Stomach smooth muscle (tissue), 2 donors: ENCODE measurements around the gene RABGGTB.
A peak's percentile ranks its signal among the peaks of the same experiment; 100 is the strongest.
"Not testable (repeated sequence)": the region's sequence is repeated elsewhere in the genome, so short reads cannot be mapped to it uniquely, and the experiment has no call there.

Experiments
- H3K27ac ChIP-seq: one replicate; pipeline ENCODE4 v1.7.0; 2013; ENCODE audit warnings: mild to moderate bottlenecking, low read length, inconsistent platforms
- H3K27me3 ChIP-seq, 2 donors: one replicate each; pipeline ENCODE4 v1.7.0; 2013; ENCODE audit warnings: low read length in 2 of 2; ENCODE audit not compliant: insufficient read depth in 2 of 2, control insufficient read depth in 1 of 2
- H3K36me3 ChIP-seq, 2 donors: one replicate each; pipeline ENCODE4 v1.7.0; 2013; ENCODE audit warnings: low read length in 2 of 2; ENCODE audit not compliant: control insufficient read depth in 2 of 2, insufficient read depth in 2 of 2
- H3K4me1 ChIP-seq: one replicate; pipeline ENCODE4 v1.7.0; 2013; ENCODE audit warnings: low read length; ENCODE audit not compliant: control insufficient read depth, insufficient read depth
- H3K4me3 ChIP-seq, 2 donors: one replicate each; pipeline ENCODE4 v1.7.0; 2013; ENCODE audit warnings: low read length in 2 of 2
- H3K9ac ChIP-seq, 2 donors: one replicate each; pipeline ENCODE4 v1.7.0; 2013; ENCODE audit warnings: low read length in 2 of 2, mild to moderate bottlenecking in 1 of 2
- H3K9me3 ChIP-seq, 2 donors: one replicate each; pipeline ENCODE4 v1.7.0; 2013; ENCODE audit warnings: low read length in 2 of 2; ENCODE audit not compliant: control insufficient read depth in 2 of 2
- donor health status: healthy.
- donor health status: Pancreatic carcinoma.

RABGGTB gene

GRCh38 chr1:75777812-75778211 is 8.2 kb upstream of the RABGGTB start:
- H3K36me3 ChIP-seq, H3K9ac ChIP-seq, H3K4me3 ChIP-seq, H3K9me3 ChIP-seq, H3K4me1 ChIP-seq, H3K27me3 ChIP-seq, H3K27ac ChIP-seq: not testable (repeated sequence)

DNA sequence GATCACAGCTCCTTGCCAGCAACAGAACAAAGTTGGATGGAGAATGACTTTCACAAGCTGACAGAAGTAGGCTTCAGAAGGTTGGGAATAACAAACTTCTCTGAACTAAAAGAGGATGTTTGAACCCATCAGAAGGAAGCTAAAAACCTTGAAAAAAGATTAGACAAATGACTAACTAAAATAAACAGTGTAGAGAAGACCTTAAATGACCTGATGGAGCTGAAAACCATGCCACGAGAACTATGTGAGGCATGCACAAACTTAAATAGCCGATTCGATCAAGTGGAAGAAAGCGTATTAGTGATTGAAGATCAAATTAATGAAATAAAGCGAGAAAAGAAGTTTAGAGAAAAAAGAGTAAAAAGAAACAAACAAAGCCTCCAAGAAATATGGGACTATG is 7.4 kb upstream of the RABGGTB start:
- not testable (repeated sequence) for H3K9me3 ChIP-seq, H3K9ac ChIP-seq, H3K4me3 ChIP-seq, H3K4me1 ChIP-seq, H3K36me3 ChIP-seq, H3K27ac ChIP-seq, H3K27me3 ChIP-seq

DNA sequence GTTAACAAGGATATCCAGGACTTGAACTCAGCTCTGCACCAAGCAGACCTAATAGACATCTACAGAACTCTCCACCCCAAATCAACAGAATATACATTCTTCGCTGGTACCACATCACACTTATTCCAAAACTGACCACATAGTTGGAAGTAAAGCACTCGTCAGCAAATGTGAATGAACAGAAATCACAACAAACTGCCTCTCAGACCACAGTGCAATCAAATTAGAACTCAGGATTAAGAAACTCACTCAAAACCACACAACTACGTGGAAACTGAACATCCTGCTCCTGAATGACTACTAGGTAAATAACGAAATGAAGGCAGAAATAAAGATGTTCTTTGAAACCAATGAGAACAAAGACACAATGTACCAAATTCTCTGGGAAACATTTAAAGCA is 5.9 kb upstream of the RABGGTB start:
- H3K27me3 ChIP-seq, H3K36me3 ChIP-seq, H3K9ac ChIP-seq, H3K27ac ChIP-seq, H3K4me1 ChIP-seq, H3K4me3 ChIP-seq, H3K9me3 ChIP-seq: not testable (repeated sequence)

DNA sequence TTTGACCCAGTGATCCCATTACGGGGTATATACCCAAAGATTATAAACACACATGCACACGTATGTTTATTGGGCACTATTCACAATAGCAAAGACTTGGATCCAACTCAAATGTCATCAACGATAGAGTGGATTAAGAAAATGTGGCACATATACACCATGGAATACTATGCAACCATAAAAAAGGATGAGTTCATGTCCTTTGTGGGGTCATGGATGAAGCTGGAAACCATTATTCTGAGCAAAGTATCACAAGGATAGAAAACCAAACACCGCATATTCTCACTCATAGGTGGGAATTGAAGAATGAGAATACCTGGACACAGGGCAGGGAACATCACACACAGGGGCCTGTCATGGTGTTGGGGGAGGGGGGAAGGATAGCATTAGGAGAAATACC is 2.1 kb upstream of the RABGGTB start:
- not testable (repeated sequence) for H3K4me3 ChIP-seq, H3K36me3 ChIP-seq, H3K27me3 ChIP-seq, H3K9ac ChIP-seq, H3K27ac ChIP-seq, H3K4me1 ChIP-seq, H3K9me3 ChIP-seq

DNA sequence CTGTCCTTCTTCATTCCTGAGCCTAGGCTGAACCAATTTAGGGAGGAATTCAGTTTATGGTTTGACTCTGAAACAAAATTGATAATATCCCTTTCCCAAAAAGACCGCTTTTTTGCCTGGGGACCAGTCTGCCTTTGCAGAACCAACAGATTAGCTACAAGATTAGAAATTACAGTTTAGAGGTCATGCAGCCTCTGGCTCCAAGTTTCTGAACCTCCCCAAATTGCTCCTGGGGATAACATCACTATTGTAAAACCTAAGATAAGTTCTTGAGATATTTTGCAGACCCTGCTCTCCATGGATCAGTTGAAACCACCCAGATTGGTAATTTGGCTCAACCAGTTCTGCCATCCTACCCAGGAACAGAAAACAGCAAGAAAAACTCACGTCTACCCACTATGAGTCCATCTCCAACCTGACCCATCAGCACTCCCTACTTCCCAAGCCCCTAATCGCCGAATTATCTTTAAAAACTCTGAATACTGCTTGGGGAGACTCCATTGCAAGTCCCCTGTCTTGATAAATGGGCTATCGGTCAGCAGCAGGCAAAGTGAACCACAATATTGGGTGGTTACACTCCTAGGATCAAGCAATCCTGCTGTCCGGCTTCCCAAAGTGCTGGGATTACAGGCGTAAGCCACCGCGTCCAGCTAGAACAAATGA is 605 bp upstream of the RABGGTB start:
- peak overlapping the region; percentile 85 for H3K27ac ChIP-seq
- no peaks in the 10 kb centered on the region for H3K9me3 ChIP-seq
- no peaks in the 10 kb centered on the region for H3K27me3 ChIP-seq
- H3K4me1 ChIP-seq, result peaks cover 5% of the 10 kb centered on the region
- H3K9ac ChIP-seq, result peak overlapping the region; percentile 92 to 96
- H3K36me3 ChIP-seq, result no peaks in the 10 kb centered on the region
- peak overlapping the region; percentile 98 to 99 for H3K4me3 ChIP-seq

GRCh38 chr1:75786901-75787493 is 941 bp downstream of the RABGGTB start:
- Histone ChIP-seq H3K9ac (peak overlapping the region; percentile 92 to 96), H3K36me3 (peaks cover 3 to 7% of the 10 kb centered on the region in 2 donors), H3K27ac (no peak overlapping the region), H3K4me3 (peak overlapping the region; percentile 98 to 99), H3K9me3 (no peaks in the 10 kb centered on the region), H3K27me3 (no peaks in the 10 kb centered on the region), H3K4me1 (peaks cover 5% of the 10 kb centered on the region)

DNA sequence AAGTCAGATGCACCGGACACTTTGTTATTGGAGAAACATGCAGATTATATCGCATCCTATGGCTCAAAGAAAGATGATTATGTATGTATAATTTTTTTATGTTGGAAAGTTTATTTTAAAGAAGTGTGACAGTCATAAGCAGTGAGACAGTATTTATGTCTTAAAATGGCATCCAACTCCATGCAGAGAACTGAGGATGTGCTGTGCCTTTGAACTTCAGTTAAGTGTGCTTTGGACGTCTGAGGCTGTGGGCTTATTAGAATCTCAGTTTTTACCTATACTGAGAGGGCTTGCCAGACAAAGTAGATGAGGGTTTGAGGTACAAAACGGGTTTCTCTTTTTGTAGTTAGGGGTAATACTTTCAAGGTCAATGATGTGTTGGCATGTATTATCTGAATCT is 1.5 kb downstream of the RABGGTB start:
- Histone ChIP-seq H3K9me3 (no peaks in the 10 kb centered on the region), H3K4me3 (peak overlapping the region; percentile 98 to 99), H3K4me1 (peaks cover 5% of the 10 kb centered on the region), H3K36me3 (peaks cover 6 to 12% of the 10 kb centered on the region in 2 donors), H3K27me3 (no peaks in the 10 kb centered on the region), H3K9ac (peak overlapping the region; percentile 13 to 96), H3K27ac (no peak overlapping the region)

DNA sequence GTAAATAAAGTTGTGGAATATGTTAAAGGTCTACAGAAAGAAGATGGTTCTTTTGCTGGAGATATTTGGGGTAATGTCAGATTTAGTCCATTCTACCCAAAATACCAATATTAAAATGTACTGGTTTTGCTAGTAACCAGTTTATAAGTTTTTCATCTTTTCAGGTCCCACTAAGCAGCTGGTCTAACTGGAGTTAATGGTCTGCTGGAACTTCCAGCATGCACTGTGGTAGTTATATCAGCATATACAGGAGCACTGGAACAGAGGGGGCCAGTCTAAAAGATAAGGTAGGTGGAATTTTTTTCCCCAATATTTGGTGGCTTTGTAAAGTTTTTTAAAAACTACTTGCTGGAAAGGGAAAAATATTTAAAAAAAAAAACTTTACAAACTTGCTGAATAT is 3.9 kb downstream of the RABGGTB start:
- no peak overlapping the region for H3K9ac ChIP-seq
- no peaks in the 10 kb centered on the region for H3K9me3 ChIP-seq
- H3K27ac ChIP-seq, result no peak overlapping the region
- no peaks in the 10 kb centered on the region for H3K27me3 ChIP-seq
- peaks cover 25 to 28% of the 10 kb centered on the region in 2 donors for H3K36me3 ChIP-seq
- no peak overlapping the region for H3K4me3 ChIP-seq
- peaks cover 5% of the 10 kb centered on the region for H3K4me1 ChIP-seq

- H3K9ac ChIP-seq, result no peak overlapping the region
- H3K4me1 ChIP-seq, result peaks cover 5% of the 10 kb centered on the region
- H3K27me3 ChIP-seq, result no peaks in the 10 kb centered on the region
- peaks cover 32 to 34% of the 10 kb centered on the region in 2 donors for H3K36me3 ChIP-seq
- no peak overlapping the region for H3K27ac ChIP-seq
- no peak overlapping the region for H3K4me3 ChIP-seq
- H3K9me3 ChIP-seq, result no peaks in the 10 kb centered on the region
Measured at GRCh38 chr1:75791022-75791421, 5.0 kb downstream of the RABGGTB start.

GRCh38 chr1:75792091-75792490 is 6.0 kb downstream of the RABGGTB start:
- H3K9ac ChIP-seq, result no peak overlapping the region
- no peaks in the 10 kb centered on the region for H3K9me3 ChIP-seq
- no peak overlapping the region for H3K4me3 ChIP-seq
- H3K27ac ChIP-seq, result no peak overlapping the region
- H3K4me1 ChIP-seq, result peaks cover 5% of the 10 kb centered on the region
- H3K27me3 ChIP-seq, result no peaks in the 10 kb centered on the region
- peaks cover 37% of the 10 kb centered on the region in 2 donors for H3K36me3 ChIP-seq

DNA sequence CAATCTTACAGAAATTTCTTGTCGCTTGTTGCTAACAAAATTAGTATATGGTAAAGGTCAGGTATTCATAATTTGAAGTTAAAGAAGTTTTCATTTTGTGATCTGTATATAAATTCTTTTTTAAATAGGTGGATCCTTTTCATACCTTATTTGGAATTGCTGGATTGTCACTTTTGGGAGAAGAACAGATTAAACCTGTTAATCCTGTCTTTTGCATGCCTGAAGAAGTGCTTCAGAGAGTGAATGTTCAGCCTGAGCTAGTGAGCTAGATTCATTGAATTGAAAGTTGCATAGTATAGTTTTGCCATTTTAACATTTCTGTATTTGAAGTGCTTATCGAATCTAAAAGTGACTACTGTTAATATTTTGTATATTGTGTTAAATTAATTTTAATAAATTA is 8.3 kb downstream of the RABGGTB start:
- H3K27ac ChIP-seq, result no peak overlapping the region
- peaks cover 37 to 40% of the 10 kb centered on the region in 2 donors for H3K36me3 ChIP-seq
- no peaks in the 10 kb centered on the region for H3K4me1 ChIP-seq
- no peaks in the 10 kb centered on the region for H3K9me3 ChIP-seq
- no peak overlapping the region for H3K9ac ChIP-seq
- no peak overlapping the region for H3K4me3 ChIP-seq
- no peaks in the 10 kb centered on the region for H3K27me3 ChIP-seq
